H9 (cell line): Measurements from ENCODE around the gene PLEKHA4. TPM values are rescaled to one million over a fixed set of nuclear protein-coding genes. Genes with fewer than 3 reads are reported as not detected.

ENCODE experiments used
- DNase-seq: peaks from one replicate; pipeline ENCODE4 v3.0.0-alpha.2; 2017
- H2AFZ ChIP-seq: one replicate; pipeline ENCODE4 v1.6.1; 2013; ENCODE audit warnings: mild to moderate bottlenecking, low read length, control low read depth, moderate library complexity
- H2AK5ac ChIP-seq: 2 replicates; pipeline ENCODE4 v1.6.1; 2013; ENCODE audit warnings: low read length, control low read depth, mixed read lengths; ENCODE audit not compliant: insufficient read length
- H2BK120ac ChIP-seq: one replicate; pipeline ENCODE4 v1.6.1; 2013; ENCODE audit warnings: low read depth, mild to moderate bottlenecking, low read length, control low read depth, inconsistent platforms; ENCODE audit not compliant: poor library complexity, severe bottlenecking
- H2BK12ac ChIP-seq: 2 replicates; pipeline ENCODE4 v1.6.1; 2013; ENCODE audit warnings: low read length, control low read depth, mixed read lengths, low read depth; ENCODE audit not compliant: insufficient read length
- H2BK15ac ChIP-seq: 2 replicates; pipeline ENCODE4 v1.6.1; 2013; ENCODE audit warnings: low read depth, low read length, control low read depth
- H2BK20ac ChIP-seq: one replicate; pipeline ENCODE4 v1.6.1; 2013; ENCODE audit warnings: low read depth, mild to moderate bottlenecking, low read length, control low read depth, inconsistent platforms; ENCODE audit not compliant: poor library complexity, severe bottlenecking
- H2BK5ac ChIP-seq: 2 replicates; pipeline ENCODE4 v1.6.1; 2013; ENCODE audit warnings: low read length, control low read depth, mixed read lengths; ENCODE audit not compliant: insufficient read length
- H3K14ac ChIP-seq: 2 replicates; pipeline ENCODE4 v1.6.1; 2013; ENCODE audit warnings: low read length, control low read depth; ENCODE audit not compliant: insufficient read depth
- H3K18ac ChIP-seq: 2 replicates; pipeline ENCODE4 v1.6.1; 2013; ENCODE audit warnings: low read depth, mild to moderate bottlenecking, mixed read lengths, low read length, control low read depth; ENCODE audit not compliant: insufficient read length
- H3K23ac ChIP-seq: 2 replicates; pipeline ENCODE4 v1.6.1; 2013; ENCODE audit warnings: low read length, control low read depth, mixed read lengths, low read depth; ENCODE audit not compliant: insufficient read length
- H3K23me2 ChIP-seq: 2 replicates; pipeline ENCODE4 v1.6.1; 2013; ENCODE audit warnings: low read depth, mild to moderate bottlenecking, mixed read lengths, low read length, control low read depth; ENCODE audit not compliant: insufficient read length, poor library complexity, severe bottlenecking
- H3K27ac ChIP-seq: 2 replicates; pipeline ENCODE4 v1.5.1; 2013; ENCODE audit warnings: low read length, control low read depth, mixed read lengths, low read depth; ENCODE audit not compliant: insufficient read length
- H3K27me3 ChIP-seq: 2 replicates; pipeline ENCODE4 v1.6.1; 2013; ENCODE audit warnings: low read length, control low read depth, inconsistent platforms; ENCODE audit not compliant: insufficient read depth
- H3K4ac ChIP-seq: 2 replicates; pipeline ENCODE4 v1.6.1; 2013; ENCODE audit warnings: low read depth, mild to moderate bottlenecking, control low read depth, inconsistent platforms, low read length, moderate library complexity
- H3K4me1 ChIP-seq: 2 replicates; pipeline ENCODE4 v1.6.1; 2013; ENCODE audit warnings: low read length, control low read depth, inconsistent platforms; ENCODE audit not compliant: insufficient read depth
- H3K4me2 ChIP-seq: 2 replicates; pipeline ENCODE4 v1.6.1; 2013; ENCODE audit warnings: low read length, control low read depth, mixed read lengths; ENCODE audit not compliant: insufficient read length, insufficient read depth
- H3K56ac ChIP-seq: 2 replicates; pipeline ENCODE4 v1.6.1; 2013; ENCODE audit warnings: low read depth, mild to moderate bottlenecking, mixed read lengths, low read length, control low read depth; ENCODE audit not compliant: insufficient read length
- H3K79me1 ChIP-seq: 2 replicates; pipeline ENCODE4 v1.6.1; 2013; ENCODE audit warnings: low read depth, mild to moderate bottlenecking, moderate library complexity, low read length, control low read depth, inconsistent platforms; ENCODE audit not compliant: insufficient read depth, poor library complexity, severe bottlenecking
- H3K79me2 ChIP-seq: 2 replicates; pipeline ENCODE4 v1.6.1; 2013; ENCODE audit warnings: low read length, control low read depth, inconsistent platforms; ENCODE audit not compliant: insufficient read depth
- H3K9ac ChIP-seq: 2 replicates; pipeline ENCODE4 v1.6.1; 2013; ENCODE audit warnings: low read length, control low read depth, mixed read lengths; ENCODE audit not compliant: insufficient read length; ENCODE audit errors: extremely low read depth
- H3K9me3 ChIP-seq: one replicate; pipeline ENCODE4 v1.6.1; 2013; ENCODE audit warnings: low read depth, low read length, inconsistent platforms; ENCODE audit not compliant: control insufficient read depth
- H3T11ph ChIP-seq: one replicate; pipeline ENCODE4 v1.6.1; 2013; ENCODE audit warnings: mild to moderate bottlenecking, low read length, control low read depth, inconsistent platforms
- H4K20me1 ChIP-seq: one replicate; pipeline ENCODE4 v1.6.1; 2013; ENCODE audit not compliant: control insufficient read depth, insufficient read length, insufficient read depth
- H4K5ac ChIP-seq: 2 replicates; pipeline ENCODE4 v1.6.1; 2013; ENCODE audit warnings: low read depth, mild to moderate bottlenecking, mixed read lengths, low read length, control low read depth; ENCODE audit not compliant: insufficient read length
- H4K8ac ChIP-seq: replicated peaks from 2 replicates; pipeline ENCODE4 v1.6.1; 2013; ENCODE audit warnings: low read length, control low read depth, mixed read lengths, low read depth; ENCODE audit not compliant: insufficient read length
- H4K91ac ChIP-seq: 2 replicates; pipeline ENCODE4 v1.6.1; 2013; ENCODE audit warnings: low read depth, mild to moderate bottlenecking, moderate library complexity, mixed read lengths, low read length, control low read depth; ENCODE audit not compliant: insufficient read length
- H3K27ac Mint-ChIP-seq, 3 experiments: 2 replicates in 2 of 3; 3 replicates in 1 of 3; pipeline ENCODE4 v1.8.0; 2020 to 2021; ENCODE audit warnings: mixed read lengths in 3 of 3, mild to moderate bottlenecking in 1 of 3, moderate library complexity in 1 of 3
- H3K27me3 Mint-ChIP-seq: 2 replicates; pipeline ENCODE4 v1.8.0; 2021; ENCODE audit warnings: low read depth, mild to moderate bottlenecking, moderate library complexity, mixed read lengths
- H3K36me3 Mint-ChIP-seq, 3 experiments: 2 replicates in 2 of 3; 3 replicates in 1 of 3; pipeline ENCODE4 v1.8.0; 2020 to 2021; ENCODE audit warnings: low read depth in 3 of 3, mixed read lengths in 3 of 3; ENCODE audit not compliant: insufficient read depth in 1 of 3
- H3K4me1 Mint-ChIP-seq, 2 experiments: 2 replicates each; pipeline ENCODE4 v1.8.0; 2020; ENCODE audit warnings: mixed read lengths in 2 of 2
- H3K4me3 Mint-ChIP-seq, 2 experiments: 2 replicates in 1 of 2; 3 replicates in 1 of 2; pipeline ENCODE4 v1.8.0; 2020 to 2021; ENCODE audit warnings: mild to moderate bottlenecking in 2 of 2, mixed read lengths in 2 of 2, moderate library complexity in 1 of 2
- H3K9me3 Mint-ChIP-seq, 2 experiments: 2 replicates in 1 of 2; 3 replicates in 1 of 2; pipeline ENCODE4 v1.8.0; 2020; ENCODE audit warnings: mild to moderate bottlenecking in 2 of 2, mixed read lengths in 2 of 2, moderate library complexity in 1 of 2
- WGBS: extraction: QIAGEN DNeasy Blood & Tissue Kit; methylation state at CpG from one replicate; pipeline ENCODE4 v1.1.7; 2013; ENCODE audit warnings: missing lambda C conversion rate, low lambda C conversion rate, mixed read lengths; ENCODE audit not compliant: insufficient read length; ENCODE audit errors: extremely low coverage; 5-methylcytosine and 5-hydroxymethylcytosine counted together
- total RNA-seq: library from RNA; stranded (reverse); gene quantifications from 2 replicates; pipeline ENCODE4 v1.2.1, GENCODE V29; 2021
- TF ChIP-seq, protein P1 (sequence below): fragments of 200-600 bp; sonication (generic); conservative IDR thresholded peaks from 3 replicates; pipeline ENCODE4 v1.8.0; 2021; ENCODE audit warnings: antibody characterized with exemption, mild to moderate bottlenecking

The PLEKHA4 gene
- total RNA-seq, 1 experiment from 2014 or later = 15.3 TPM

DNA sequence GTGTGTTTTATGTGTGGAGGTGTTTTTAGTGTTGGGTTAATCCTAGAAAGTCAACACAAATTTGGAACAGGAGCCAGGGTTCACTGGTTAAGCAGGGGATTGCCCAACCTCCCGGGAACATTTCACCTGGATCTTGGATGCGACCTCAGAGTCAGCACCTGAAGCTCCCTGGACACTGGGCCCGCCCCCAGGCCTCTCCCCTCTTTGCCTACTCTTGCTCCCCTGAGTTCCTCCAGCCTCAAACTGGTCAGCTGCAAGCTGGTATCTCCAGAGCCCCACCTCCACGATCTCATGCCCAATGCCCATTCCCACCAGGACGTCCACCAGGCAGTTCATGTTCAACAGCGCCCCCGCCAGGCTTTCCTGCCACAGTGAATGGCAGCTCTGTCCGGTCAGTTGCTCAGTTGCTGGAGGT, 41.8 kb downstream of the PLEKHA4 start:
- Histone ChIP-seq H3K79me1 (no peaks in the 10 kb centered on the region), H4K8ac (no peak overlapping the region), H3K4ac (no peak overlapping the region), H3K56ac (no peak overlapping the region), H3K79me2 (no peaks in the 10 kb centered on the region), H3K27ac (no peak overlapping the region), H3K27me3 (no peaks in the 10 kb centered on the region), H3K9ac (no peak overlapping the region), H4K5ac (no peak overlapping the region), H3K23ac (no peak overlapping the region), H3K14ac (no peak overlapping the region), H3K18ac (no peak overlapping the region), H2AK5ac (no peak overlapping the region), H3T11ph (no peak overlapping the region), H4K20me1 (no peaks in the 10 kb centered on the region), H3K9me3 (no peaks in the 10 kb centered on the region), H4K91ac (no peak overlapping the region), H3K4me1 (no peaks in the 10 kb centered on the region), H3K23me2 (no peaks in the 10 kb centered on the region), H2BK5ac (no peak overlapping the region), H2AFZ (no peak overlapping the region), H2BK20ac (no peak overlapping the region), H2BK120ac (no peak overlapping the region), H2BK12ac (no peak overlapping the region), H3K4me2 (no peak overlapping the region), H2BK15ac (no peak overlapping the region)
- H3K4me3 Mint-ChIP-seq = no peak overlapping the region
- peak overlapping the region in 1 of 3 experiments; percentile 63; a peak in 1 of 7 replicates for H3K27ac Mint-ChIP-seq
- no peaks in the 10 kb centered on the region for H3K9me3 Mint-ChIP-seq
- no peaks in the 10 kb centered on the region for H3K4me1 Mint-ChIP-seq
- no CpG with 5 or more reads among the region's 8 CpGs for WGBS
- TF ChIP-seq, protein P1, sequence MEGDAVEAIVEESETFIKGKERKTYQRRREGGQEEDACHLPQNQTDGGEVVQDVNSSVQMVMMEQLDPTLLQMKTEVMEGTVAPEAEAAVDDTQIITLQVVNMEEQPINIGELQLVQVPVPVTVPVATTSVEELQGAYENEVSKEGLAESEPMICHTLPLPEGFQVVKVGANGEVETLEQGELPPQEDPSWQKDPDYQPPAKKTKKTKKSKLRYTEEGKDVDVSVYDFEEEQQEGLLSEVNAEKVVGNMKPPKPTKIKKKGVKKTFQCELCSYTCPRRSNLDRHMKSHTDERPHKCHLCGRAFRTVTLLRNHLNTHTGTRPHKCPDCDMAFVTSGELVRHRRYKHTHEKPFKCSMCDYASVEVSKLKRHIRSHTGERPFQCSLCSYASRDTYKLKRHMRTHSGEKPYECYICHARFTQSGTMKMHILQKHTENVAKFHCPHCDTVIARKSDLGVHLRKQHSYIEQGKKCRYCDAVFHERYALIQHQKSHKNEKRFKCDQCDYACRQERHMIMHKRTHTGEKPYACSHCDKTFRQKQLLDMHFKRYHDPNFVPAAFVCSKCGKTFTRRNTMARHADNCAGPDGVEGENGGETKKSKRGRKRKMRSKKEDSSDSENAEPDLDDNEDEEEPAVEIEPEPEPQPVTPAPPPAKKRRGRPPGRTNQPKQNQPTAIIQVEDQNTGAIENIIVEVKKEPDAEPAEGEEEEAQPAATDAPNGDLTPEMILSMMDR = peak; percentile 65
- peaks cover 5 to 15% (median 6%) of the 10 kb centered on the region in 3 experiments for H3K36me3 Mint-ChIP-seq
- H3K27me3 Mint-ChIP-seq = no peaks in the 10 kb centered on the region; the same call in 1 of the 2 replicates
- DNase-seq = peak; percentile 70
